HG02588 (cell line): ENCODE measurements around the gene PLEKHO2.
A peak's percentile ranks its signal among the peaks of the same experiment; 100 is the strongest.
"Not testable (repeated sequence)": the region's sequence is repeated elsewhere in the genome, so short reads cannot be mapped to it uniquely, and the experiment has no call there.

Experiments
- ATAC-seq: cut with Tn5 transposase; IDR thresholded peaks from one replicate; pipeline ENCODE4 v1.9.1; 2021; ENCODE audit warnings: mild to moderate bottlenecking, moderate library complexity; ENCODE audit not compliant: unreplicated experiment

PLEKHO2 gene

GRCh38 chr15:64841344-64842095, at the start of gene PLEKHO2:
PLEKHO2 (plus strand) TSS chr15:64841915; CDS start chr15:64842017, 102 bp downstream.
- peak; percentile 65 for ATAC-seq

GRCh38 chr15:64792282-64792681, 49.4 kb upstream of the PLEKHO2 start:
- ATAC-seq = no peak

GRCh38 chr15:64795299-64795698, 46.4 kb upstream of the PLEKHO2 start:
- not testable (repeated sequence) for ATAC-seq

GRCh38 chr15:64795921-64796320, 45.8 kb upstream of the PLEKHO2 start:
- ATAC-seq = not testable (repeated sequence)

GRCh38 chr15:64798905-64799304, 42.8 kb upstream of the PLEKHO2 start:
- ATAC-seq = not testable (repeated sequence)

- ATAC-seq = no peak
These were observed 41.2 kb upstream of the PLEKHO2 start for GRCh38 chr15:64800476-64800875.

GRCh38 chr15:64803526-64803925, 38.2 kb upstream of the PLEKHO2 start:
- ATAC-seq = no peak

- no peak for ATAC-seq
These were observed 37.1 kb upstream of the PLEKHO2 start for GRCh38 chr15:64804619-64805018.

GRCh38 chr15:64806509-64806908, 35.2 kb upstream of the PLEKHO2 start:
- ATAC-seq = no peak

- no peak for ATAC-seq
These were observed 34.5 kb upstream of the PLEKHO2 start for GRCh38 chr15:64807051-64807749.

- ATAC-seq = no peak
These were observed 33.9 kb upstream of the PLEKHO2 start for GRCh38 chr15:64807751-64808222.

GRCh38 chr15:64808785-64809453, 32.8 kb upstream of the PLEKHO2 start:
- ATAC-seq = no peak

- no peak for ATAC-seq
These were observed 31.8 kb upstream of the PLEKHO2 start for GRCh38 chr15:64809649-64810496.

GRCh38 chr15:64810497-64811326, 31.0 kb upstream of the PLEKHO2 start:
- ATAC-seq = no peak

- peak; percentile 45 for ATAC-seq
These were observed 28.6 kb upstream of the PLEKHO2 start for GRCh38 chr15:64813075-64813474.

GRCh38 chr15:64814283-64814682, 27.4 kb upstream of the PLEKHO2 start:
- ATAC-seq = not testable (repeated sequence)

- not testable (repeated sequence) for ATAC-seq
These were observed 26.8 kb upstream of the PLEKHO2 start for GRCh38 chr15:64814965-64815364.

- no peak for ATAC-seq
These were observed 25.3 kb upstream of the PLEKHO2 start for GRCh38 chr15:64816452-64816851.

GRCh38 chr15:64824929-64825430, 16.7 kb upstream of the PLEKHO2 start:
- no peak for ATAC-seq
